Loucy (cell line): ENCODE data around the gene SRGAP1.

Experiments
- EZH2phosphoT487 ChIP-seq: fragments of 200-600 bp; IDR thresholded peaks from 2 replicates; pipeline ENCODE4 v1.6.1; 2018; ENCODE audit warnings: antibody characterized with exemption, mild to moderate bottlenecking, moderate library complexity, borderline replicate concordance
- TF ChIP-seq, protein P1 (sequence below): fragments of 200-600 bp; sonication (generic); conservative IDR thresholded peaks from 2 replicates; pipeline ENCODE4 v1.5.1; 2014; ENCODE audit warnings: mild to moderate bottlenecking, antibody characterized with exemption, low read length

GRCh38 chr12:64181430-64182291, 337.2 kb downstream of the SRGAP1 start:
- TF ChIP-seq, protein P1, sequence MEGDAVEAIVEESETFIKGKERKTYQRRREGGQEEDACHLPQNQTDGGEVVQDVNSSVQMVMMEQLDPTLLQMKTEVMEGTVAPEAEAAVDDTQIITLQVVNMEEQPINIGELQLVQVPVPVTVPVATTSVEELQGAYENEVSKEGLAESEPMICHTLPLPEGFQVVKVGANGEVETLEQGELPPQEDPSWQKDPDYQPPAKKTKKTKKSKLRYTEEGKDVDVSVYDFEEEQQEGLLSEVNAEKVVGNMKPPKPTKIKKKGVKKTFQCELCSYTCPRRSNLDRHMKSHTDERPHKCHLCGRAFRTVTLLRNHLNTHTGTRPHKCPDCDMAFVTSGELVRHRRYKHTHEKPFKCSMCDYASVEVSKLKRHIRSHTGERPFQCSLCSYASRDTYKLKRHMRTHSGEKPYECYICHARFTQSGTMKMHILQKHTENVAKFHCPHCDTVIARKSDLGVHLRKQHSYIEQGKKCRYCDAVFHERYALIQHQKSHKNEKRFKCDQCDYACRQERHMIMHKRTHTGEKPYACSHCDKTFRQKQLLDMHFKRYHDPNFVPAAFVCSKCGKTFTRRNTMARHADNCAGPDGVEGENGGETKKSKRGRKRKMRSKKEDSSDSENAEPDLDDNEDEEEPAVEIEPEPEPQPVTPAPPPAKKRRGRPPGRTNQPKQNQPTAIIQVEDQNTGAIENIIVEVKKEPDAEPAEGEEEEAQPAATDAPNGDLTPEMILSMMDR = peak; percentile 57
- TF ChIP-seq EZH2phosphoT487 = no peak
